Right forelimb (tissue), 1 donor: ENCODE measurements around the gene MRPS18B.
A peak's percentile ranks its signal among the peaks of the same experiment; 100 is the strongest.
"Not testable (repeated sequence)": the region's sequence is repeated elsewhere in the genome, so short reads cannot be mapped to it uniquely, and the experiment has no call there.

ENCODE experiments used
- DNase-seq: peaks from one replicate; pipeline ENCODE4 v3.0.0-alpha.2; 2018

Gene MRPS18B

DNA sequence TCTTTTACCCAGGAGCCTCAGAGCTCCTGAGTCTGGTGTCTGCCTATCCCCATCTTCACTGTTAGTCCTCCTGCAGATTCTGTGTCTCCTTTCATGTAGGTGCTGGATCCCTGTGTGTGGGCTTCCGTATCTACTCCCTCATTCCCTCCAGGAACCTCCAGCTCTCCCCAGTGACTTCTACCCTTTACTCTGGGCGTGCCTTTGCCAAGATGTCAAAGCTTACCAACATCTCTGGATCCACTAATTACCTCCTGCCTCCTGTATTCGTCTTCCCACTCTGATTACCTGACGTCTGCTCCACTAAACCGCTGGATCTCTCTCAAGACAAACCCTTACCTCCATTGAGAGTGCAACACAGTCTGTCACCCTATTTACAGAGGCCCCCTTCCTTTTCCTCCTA is 27.1 kb downstream of the MRPS18B start:
- DNase-seq, result no peak

DNA sequence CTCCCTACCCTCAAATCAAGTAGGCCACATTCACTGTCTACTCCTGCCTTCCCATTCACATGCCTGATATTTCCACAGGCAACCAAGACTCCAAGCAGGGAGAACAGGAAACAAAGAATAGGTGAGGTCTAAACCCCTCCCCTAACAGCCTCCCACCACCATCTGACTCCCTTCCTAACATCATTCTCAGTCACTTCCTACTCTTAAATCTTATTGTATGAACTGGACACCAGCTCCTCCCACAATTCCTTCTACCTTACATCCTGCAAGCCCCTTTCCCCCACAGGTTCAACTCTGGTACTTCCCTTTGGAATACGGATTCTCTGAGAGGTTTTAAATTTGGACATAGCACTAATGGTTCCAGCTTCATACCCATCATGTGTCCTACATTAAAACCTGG is 28.3 kb downstream of the MRPS18B start:
- DNase-seq, result no peak

GRCh38 chr6:30646450-30647241 is 29.0 kb downstream of the MRPS18B start, which contains the start of gene C6orf136:
Gene C6orf136 (plus strand): TSS chr6:30647133. CDS start chr6:30647232, 99 bp downstream.
- DNase-seq, result peak; percentile 93

DNA sequence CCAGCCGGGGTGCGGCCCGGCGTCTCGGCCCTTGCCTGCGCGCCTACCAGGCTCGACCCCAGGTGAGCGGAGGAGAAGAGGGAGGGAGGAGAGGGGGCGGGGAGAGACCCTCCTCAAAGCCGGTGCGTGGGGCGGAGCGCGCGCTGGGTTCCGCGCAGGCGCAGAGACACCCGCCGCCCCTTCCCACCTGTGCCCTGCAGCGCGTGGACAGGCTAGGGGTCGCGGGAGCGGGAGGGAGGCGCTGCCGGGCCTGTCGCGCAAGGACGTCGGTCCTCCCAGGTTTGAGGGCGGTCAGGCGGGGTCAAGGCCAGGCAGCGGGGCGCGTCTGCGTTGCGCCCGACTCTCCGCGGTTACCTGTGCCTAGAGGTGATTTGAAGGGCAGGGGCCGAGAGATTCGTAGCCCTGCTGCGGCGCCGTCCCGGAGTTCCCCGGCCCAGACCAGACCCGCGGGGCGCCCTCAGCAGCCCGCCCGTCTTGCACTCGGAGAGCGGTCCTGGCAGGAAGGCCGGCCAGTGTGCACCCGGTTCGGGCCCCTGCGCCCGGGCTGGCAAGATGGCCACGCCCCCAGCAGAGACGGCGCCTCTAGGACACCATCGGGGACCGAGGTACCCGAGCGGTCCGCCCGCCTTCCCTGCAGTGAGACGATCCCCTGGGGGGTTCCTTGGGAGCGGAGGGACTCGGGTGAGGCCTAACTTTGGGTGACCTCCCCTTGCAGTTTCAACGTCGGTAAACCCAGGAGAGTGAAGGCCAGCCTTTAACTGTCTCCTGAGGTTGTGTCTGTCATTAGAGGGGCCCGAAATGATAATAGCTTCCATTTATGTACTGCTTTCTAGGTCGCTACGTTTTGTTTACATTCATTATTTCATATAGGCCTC is 29.8 kb downstream of the MRPS18B start:
- DNase-seq, result peak; percentile 71

DNA sequence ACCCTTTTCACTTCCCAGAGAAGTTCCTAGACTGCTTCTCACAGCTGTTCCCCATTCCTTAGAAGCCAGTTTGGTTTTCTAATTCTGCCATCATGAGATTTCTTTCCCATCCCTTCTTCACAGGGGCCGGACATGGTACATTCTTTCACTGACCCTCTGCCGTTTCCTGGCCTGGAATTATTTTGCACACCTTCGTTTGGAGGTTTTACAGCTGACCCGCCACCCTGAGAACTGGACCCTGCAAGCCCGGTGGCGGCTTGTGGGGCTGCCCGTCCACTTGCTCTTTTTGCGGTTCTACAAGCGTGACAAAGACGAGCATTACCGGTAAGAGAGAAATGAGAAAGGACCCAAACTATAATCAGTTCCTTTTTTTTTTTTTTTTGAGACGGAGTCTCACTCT is 33.5 kb downstream of the MRPS18B start:
- DNase-seq, result no peak

- DNase-seq, result no peak
Measured at GRCh38 chr6:30654798-30655742, 37.4 kb downstream of the MRPS18B start.

GRCh38 chr6:30655743-30656094 is 38.1 kb downstream of the MRPS18B start:
- no peak for DNase-seq

GRCh38 chr6:30656513-30656912 is 38.9 kb downstream of the MRPS18B start:
- DNase-seq, result no peak

- no peak for DNase-seq
Measured at GRCh38 chr6:30657454-30657853, 39.8 kb downstream of the MRPS18B start.

- not testable (repeated sequence) for DNase-seq
Measured at GRCh38 chr6:30657922-30658321, 40.3 kb downstream of the MRPS18B start.

DNA sequence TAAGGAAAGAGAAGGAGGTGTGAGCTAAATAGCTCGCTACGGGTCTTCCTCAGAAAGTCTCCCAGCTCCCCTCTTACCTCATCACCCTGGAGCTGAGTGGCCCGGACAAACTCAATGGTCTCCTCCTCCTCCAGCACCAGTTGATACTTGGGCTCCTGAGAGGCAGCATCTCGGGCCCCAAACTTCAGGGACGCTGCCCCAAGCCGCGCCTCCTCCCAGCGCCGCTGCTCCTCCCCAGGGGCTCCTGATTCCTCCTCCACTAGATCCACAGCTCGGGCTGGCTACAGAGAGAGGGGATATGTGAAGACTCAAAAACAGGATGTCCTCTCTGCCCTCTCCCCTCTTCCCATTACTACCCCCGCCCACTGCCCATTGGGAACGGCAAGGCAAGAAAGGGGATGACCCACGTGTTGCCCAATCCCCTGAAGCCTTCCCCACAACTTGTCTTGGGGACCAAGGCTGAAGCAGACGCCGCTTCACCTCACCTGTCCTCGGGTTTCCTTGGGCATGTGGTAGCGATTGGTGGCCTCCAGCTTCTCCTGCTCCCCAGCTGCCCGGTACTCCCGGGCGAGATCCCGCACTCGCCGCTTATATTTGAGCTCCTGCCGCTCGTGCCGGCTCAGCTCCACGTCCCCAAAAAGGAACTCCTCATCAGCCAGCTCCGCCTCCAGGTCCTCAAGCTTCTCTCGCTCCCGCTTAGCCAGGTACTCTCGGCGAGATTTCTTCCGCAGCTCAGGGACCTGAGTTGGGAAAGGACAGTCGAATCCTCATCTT is 47.5 kb downstream of the MRPS18B start:
- no peak for DNase-seq

DNA sequence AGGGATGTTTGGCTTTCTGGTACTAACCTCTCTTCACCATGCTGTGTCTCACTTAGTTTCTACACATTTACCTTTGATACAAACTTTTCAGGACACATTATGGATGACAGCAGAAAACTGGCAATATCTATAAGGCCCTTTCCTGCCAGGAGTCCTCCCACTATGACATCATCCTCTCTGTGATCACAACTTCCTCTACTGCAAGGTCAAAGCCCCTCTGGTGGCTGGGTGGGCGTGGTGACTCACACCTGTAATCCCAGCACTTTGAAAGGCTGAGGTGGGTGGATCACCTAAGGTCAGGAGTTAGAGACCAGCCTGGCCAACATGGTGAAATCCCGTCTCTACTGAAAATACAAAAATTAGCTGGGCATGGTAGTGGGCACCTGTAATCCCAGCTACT is 48.7 kb downstream of the MRPS18B start:
- not testable (repeated sequence) for DNase-seq

- DNase-seq, result no peak
Measured at GRCh38 chr6:30670760-30671527, 53.3 kb downstream of the MRPS18B start.

DNA sequence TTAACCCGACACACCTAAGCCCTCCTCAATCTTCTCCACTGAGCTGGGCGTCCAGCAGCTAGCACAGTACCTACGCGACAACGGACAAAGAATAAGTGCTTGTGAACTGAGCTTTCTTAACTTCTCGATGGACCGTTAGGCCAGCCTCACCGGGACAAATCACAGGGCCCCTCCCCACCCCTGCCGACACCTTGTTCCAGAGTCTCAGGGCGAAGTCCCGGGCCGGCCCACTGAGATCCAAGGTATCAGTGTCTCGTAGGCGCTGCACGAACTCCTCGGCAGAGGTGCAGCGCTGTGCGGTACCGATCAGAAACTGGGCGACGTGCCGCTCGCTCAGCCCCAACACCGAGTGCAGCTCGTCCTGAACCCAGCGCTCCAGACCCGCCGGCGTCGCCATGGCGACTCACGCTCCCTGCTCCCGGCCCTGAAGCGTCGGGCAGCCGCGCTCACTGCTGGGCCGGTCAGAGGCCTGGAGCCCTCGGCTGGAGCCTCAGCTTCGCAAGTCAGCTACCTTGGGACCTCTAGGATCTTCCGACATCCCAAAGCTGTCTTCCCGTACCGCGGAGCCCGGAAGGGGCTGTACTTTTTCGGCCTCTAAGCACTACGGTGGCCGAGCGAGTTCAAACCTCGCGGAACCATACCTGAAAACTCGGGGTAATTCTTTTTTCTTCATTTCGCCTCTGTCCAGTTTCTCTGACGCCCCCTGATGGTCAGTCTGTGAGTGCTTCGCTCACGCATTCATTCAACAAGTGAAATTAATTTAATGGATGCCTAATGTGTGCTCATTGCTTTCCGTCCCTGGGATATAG is 55.0 kb downstream of the MRPS18B start, which contains the start of gene DHX16:
DHX16 (minus strand) TSS at position 562 of the 809 bp plus-strand sequence; CDS start at position 397, 165 bp downstream.
- DNase-seq, result peak; percentile 95
